Osteoblast (primary cell): ENCODE data around the gene CCDC148. TPM values are rescaled to one million over a fixed set of nuclear protein-coding genes. Genes with fewer than 3 reads are reported as not detected.

Experiments
- DNase-seq: peaks from one replicate; pipeline ENCODE4 v3.0.0; 2011; ENCODE audit warnings: low spot score, mixed read lengths; ENCODE audit not compliant: insufficient read length; ENCODE audit errors: missing footprints
- H2AFZ ChIP-seq: 2 replicates; pipeline ENCODE4 v1.6.0; 2011; ENCODE audit warnings: mild to moderate bottlenecking, low read length
- H3K27ac ChIP-seq: 2 replicates; pipeline ENCODE4 v1.5.1; 2011; ENCODE audit warnings: mild to moderate bottlenecking, low read depth, low read length, moderate library complexity
- H3K27me3 ChIP-seq: 2 replicates; pipeline ENCODE4 v1.6.0; 2012; ENCODE audit warnings: mild to moderate bottlenecking, control low read depth, inconsistent platforms, low read length, moderate library complexity; ENCODE audit not compliant: insufficient read depth
- H3K36me3 ChIP-seq: 2 replicates; pipeline ENCODE4 v1.5.1; 2011; ENCODE audit warnings: mild to moderate bottlenecking, low read length, control low read depth, moderate library complexity; ENCODE audit not compliant: insufficient read depth
- H3K4me1 ChIP-seq: 2 replicates; pipeline ENCODE4 v1.5.1; 2011; ENCODE audit warnings: mild to moderate bottlenecking, low read length, control low read depth, moderate library complexity; ENCODE audit not compliant: insufficient read depth
- H3K4me2 ChIP-seq: 2 replicates; pipeline ENCODE4 v1.6.0; 2011; ENCODE audit warnings: mild to moderate bottlenecking, low read length; ENCODE audit not compliant: insufficient read depth
- H3K4me3 ChIP-seq: fragments of 200-600 bp; sonication (generic); 3 replicates; pipeline ENCODE4 v1.5.1; 2012; ENCODE audit warnings: mild to moderate bottlenecking, low read length, inconsistent platforms; ENCODE audit not compliant: insufficient read depth
- H3K79me2 ChIP-seq: 2 replicates; pipeline ENCODE4 v1.6.0; 2012; ENCODE audit warnings: mild to moderate bottlenecking, low read length, control low read depth, inconsistent platforms; ENCODE audit not compliant: insufficient read depth
- H3K9me3 ChIP-seq: 2 replicates; pipeline ENCODE4 v1.5.1; 2011; ENCODE audit warnings: low read depth, low read length, control low read depth
- H4K20me1 ChIP-seq: 2 replicates; pipeline ENCODE4 v1.6.0; 2012; ENCODE audit warnings: mild to moderate bottlenecking, low read length, control low read depth; ENCODE audit not compliant: insufficient read depth
- CTCF ChIP-seq: IDR thresholded peaks from 2 replicates; pipeline ENCODE4 v1.5.1; 2011; ENCODE audit warnings: mild to moderate bottlenecking, low read depth, low read length, moderate library complexity; ENCODE audit errors: extremely low read depth
- total RNA-seq: library from RNA; depleted of rRNA; stranded (reverse); fragments of >200 nt; gene quantifications from 2 replicates; pipeline ENCODE4 v1.2.3, GENCODE V29; 2012

Gene CCDC148
- total RNA-seq, 1 donor = 1.8 TPM

GRCh38 chr2:158501301-158501700, 44.7 kb upstream of the CCDC148 start:
- Histone ChIP-seq H3K4me2 (no peak overlapping the region), H3K4me1 (peaks cover 58% of the 10 kb centered on the region), H3K27ac (peak overlapping the region; percentile 18), H4K20me1 (peaks cover 3% of the 10 kb centered on the region), H2AFZ (no peak overlapping the region), H3K27me3 (no peaks in the 10 kb centered on the region), H3K36me3 (peaks cover 6% of the 10 kb centered on the region), H3K4me3 (no peak overlapping the region), H3K79me2 (peaks cover 85% of the 10 kb centered on the region), H3K9me3 (no peaks in the 10 kb centered on the region)
- TF ChIP-seq CTCF = no peak
- no peak for DNase-seq

- peaks cover 79% of the 10 kb centered on the region for H3K79me2 ChIP-seq
- no peak for TF ChIP-seq CTCF
Measured at GRCh38 chr2:158500333-158500732, 43.8 kb upstream of the CCDC148 start.

GRCh38 chr2:158499383-158499782, 42.8 kb upstream of the CCDC148 start:
- no peak overlapping the region for H3K4me2 ChIP-seq
- H3K27me3 ChIP-seq = no peaks in the 10 kb centered on the region
- peak overlapping the region; percentile 57 for H3K27ac ChIP-seq
- DNase-seq = no peak
- peaks cover 73% of the 10 kb centered on the region for H3K79me2 ChIP-seq
- peaks cover 6% of the 10 kb centered on the region for H3K36me3 ChIP-seq
- no peak for TF ChIP-seq CTCF
- H3K4me3 ChIP-seq = no peak overlapping the region
- H3K9me3 ChIP-seq = no peaks in the 10 kb centered on the region
- no peak overlapping the region for H2AFZ ChIP-seq
- peaks cover 64% of the 10 kb centered on the region for H3K4me1 ChIP-seq
- peaks cover 3% of the 10 kb centered on the region for H4K20me1 ChIP-seq

More at GRCh38 chr2:158500333-158500732, 43.8 kb upstream of the CCDC148 start:
- Histone ChIP-seq H3K4me3 (no peak overlapping the region), H3K4me2 (no peak overlapping the region), H3K27me3 (no peaks in the 10 kb centered on the region), H3K9me3 (no peaks in the 10 kb centered on the region), H3K4me1 (peaks cover 59% of the 10 kb centered on the region), H4K20me1 (peaks cover 3% of the 10 kb centered on the region), H2AFZ (no peak overlapping the region), H3K27ac (peak overlapping the region; percentile 27), H3K36me3 (peaks cover 6% of the 10 kb centered on the region)
- DNase-seq = no peak

GRCh38 chr2:158498749-158499136, 42.2 kb upstream of the CCDC148 start:
- no peak for TF ChIP-seq CTCF
- peaks cover 68% of the 10 kb centered on the region for H3K4me1 ChIP-seq

More at GRCh38 chr2:158498749-158499136, 42.2 kb upstream of the CCDC148 start:
- Histone ChIP-seq H3K4me2 (no peak overlapping the region), H3K79me2 (peaks cover 73% of the 10 kb centered on the region), H4K20me1 (peaks cover 3% of the 10 kb centered on the region), H3K4me3 (no peak overlapping the region), H3K27ac (peak overlapping the region; percentile 57), H3K27me3 (no peaks in the 10 kb centered on the region), H3K9me3 (no peaks in the 10 kb centered on the region), H2AFZ (no peak overlapping the region), H3K36me3 (peaks cover 6% of the 10 kb centered on the region)
- no peak for DNase-seq
